Sciatic nerve (tissue), 2 donors: ENCODE results near the gene XCL1. TPM values are rescaled to one million over a fixed set of nuclear protein-coding genes. Genes with fewer than 3 reads are reported as not detected.

Experiments
- ATAC-seq: fragments of 200-7000 bp; cut with Tn5 transposase; one replicate; pipeline ENCODE4 v1.9.1; 2020; ENCODE audit warnings: mild to moderate bottlenecking, moderate library complexity
- DNase-seq: peaks from one replicate; pipeline ENCODE4 v3.0.0-alpha.2; 2020; ENCODE audit warnings: low spot score
- intact Hi-C: fragments of 100-400 bp; cut with DNase I; formaldehyde crosslinking; loops from one replicate; pipeline ENCODE4 v1.14.2; 2022
- total RNA-seq: library from RNA; stranded (reverse); fragmentation: NEBNext Ultra II Directional; extraction: Animal tissue kit (Norgen Biotek cat#: 25700); gene quantifications from one replicate; pipeline ENCODE4 v1.2.1, GENCODE V29; 2021
- donor health status: DM: no; HTN: no; CAD: no.
- donor health status: DM: no; HTN: no; CAD: no.

The XCL1 gene
- total RNA-seq, 1 donor from 2014 or later: not detected

DNA sequence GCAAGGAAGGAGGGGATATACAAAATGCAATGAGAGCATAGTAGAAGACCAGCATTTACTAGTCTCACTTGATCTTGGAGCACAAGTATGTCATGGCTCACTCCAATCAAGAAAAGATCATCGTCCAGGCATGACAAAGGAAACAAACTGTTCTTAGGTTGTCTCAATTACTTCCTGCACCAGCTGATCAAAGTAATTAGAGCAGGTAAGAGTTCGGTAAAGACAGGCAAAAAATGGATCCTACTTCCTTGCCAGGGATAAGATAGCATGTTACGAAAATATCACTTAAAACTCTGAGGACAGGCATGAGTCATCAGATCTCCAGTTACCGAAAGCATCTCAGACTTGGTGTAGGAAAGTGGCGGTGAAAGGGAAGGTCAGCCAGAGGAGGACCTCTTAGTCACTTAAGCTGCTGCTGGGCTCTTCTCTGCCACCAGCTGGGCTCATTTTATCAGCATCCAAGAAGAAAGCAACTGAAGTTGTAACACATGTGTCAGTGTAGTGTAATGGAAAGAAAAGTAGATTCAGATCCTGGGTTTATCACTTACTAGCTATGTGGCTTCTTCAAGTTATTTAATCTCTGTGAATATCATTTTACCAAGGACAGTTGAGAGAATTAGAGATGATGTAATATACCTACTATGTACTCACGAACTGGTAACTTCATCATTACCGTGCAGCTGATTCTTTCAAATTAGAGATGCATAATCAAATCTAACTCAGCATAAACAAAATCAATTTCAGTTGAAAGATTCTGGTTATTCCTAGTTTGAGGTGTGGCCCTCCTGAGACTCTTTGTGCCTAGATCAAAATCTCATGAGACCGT lies 46.8 kb downstream of the XCL1 start:
- intact Hi-C loops: no loop called here
- DNase-seq (no peak), ATAC-seq (peak; percentile 65)

DNA sequence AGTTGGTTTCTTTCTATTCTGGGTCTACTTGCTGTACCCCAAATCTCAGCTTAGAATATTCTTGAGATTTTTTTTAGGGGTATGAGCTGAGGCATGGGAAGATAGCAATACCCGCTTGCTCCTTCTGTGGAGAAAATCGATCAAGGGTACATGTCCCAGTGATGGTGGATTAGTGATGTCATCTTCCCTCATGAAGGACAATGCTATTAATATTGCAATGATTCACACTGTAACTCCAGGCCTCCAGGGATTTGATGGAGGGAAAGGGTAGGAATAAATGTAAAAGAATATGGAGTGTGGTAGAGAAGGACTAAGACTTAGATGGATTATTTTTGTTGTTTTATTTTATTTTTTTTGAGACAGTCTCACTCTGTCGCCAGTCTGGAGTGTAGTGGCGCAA lies 47.4 kb downstream of the XCL1 start:
- ATAC-seq: no peak
- intact Hi-C loops: no loop called here
- no peak for DNase-seq

DNA sequence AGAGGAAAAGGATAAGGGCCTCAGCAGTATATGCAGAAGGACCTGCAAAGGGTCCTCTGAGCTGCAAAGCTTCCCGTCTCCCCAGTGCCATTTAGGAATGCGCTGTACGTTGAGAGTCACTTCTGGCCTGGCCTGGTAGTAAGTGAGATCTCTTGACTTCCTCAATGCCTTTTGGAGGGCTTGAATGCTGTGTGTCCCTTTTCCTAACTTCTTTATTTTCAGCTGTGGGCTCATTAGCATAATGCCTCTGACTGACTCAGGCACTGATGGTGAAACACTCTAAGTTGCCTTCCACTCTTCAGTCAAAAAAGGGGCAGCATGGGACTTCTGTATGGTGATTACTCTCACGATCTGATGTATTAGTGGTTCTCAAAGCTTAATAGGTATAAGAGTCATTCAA lies 49.9 kb downstream of the XCL1 start:
- ATAC-seq (no peak), DNase-seq (no peak)
- intact Hi-C loops: no loop called here

DNA sequence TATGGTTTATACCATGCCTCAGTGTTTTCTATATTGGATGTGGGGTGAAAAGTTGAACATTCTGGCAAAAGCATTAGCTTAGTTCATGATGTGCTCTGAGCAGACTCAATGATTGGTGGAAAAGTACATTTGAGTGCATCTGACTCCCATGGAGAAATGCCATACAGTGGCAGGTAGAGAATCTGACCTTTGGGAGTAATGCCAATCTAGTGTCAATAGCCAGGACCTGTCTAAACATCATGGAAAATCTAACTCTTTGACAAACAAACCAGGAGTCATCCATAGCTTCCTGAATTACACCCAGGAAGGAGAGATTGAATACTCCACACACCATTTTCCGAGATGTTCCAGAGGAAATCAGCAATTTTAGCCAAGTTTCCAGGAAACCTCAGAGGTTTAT lies 51.0 kb downstream of the XCL1 start:
- intact Hi-C loops: no loop called here
- ATAC-seq (no peak), DNase-seq (no peak)

DNA sequence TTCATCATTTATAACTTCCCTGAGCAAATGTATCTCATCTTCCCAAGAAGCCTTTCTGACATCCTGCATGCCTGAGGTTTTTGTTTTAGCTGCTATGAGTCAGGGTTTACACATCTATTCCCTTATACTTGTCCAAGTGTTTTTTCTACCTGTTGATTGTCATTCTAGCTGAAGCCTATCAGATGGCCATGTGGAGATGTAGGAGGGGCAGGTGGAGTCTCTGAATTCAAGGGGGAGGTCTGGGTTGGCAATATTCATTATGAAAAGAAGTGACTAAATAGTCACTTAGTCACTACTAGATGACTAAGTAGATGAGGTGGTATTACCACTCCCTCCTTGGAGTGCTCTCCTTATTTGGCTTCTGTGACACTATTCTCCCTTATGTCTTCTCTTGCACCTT lies 52.4 kb downstream of the XCL1 start:
- intact Hi-C loops: no loop called here
- no peak for ATAC-seq
- no peak for DNase-seq

DNA sequence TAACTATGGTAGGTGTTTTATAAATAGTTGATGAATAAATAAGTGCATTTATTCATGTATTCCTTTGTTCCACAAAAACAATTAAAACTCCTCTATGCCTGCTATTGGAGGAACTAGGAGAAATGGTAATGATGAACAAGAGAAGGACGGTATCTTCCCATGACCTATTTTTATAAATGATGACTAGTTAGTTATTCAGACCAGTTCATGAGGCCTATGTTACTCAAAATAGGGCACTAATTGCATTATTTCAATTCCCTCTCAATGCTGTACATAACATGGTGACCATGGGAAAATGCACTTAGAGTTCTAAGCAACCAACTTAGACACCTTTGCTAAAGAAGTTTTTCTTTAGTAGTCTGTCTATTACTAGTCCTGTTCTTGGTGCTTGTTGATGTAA lies 53.1 kb downstream of the XCL1 start:
- DNase-seq (no peak), ATAC-seq (no peak)
- intact Hi-C loops: no loop called here

Other genes starting within 250 kb of the XCL1 start
- gene XCL2, start 32.6 kb upstream of the XCL1 start, total RNA-seq: not detected
- gene DPT, start 152.6 kb downstream of the XCL1 start, total RNA-seq: 17.2 TPM